ENCODE measurements around the gene DLST. TPM values are rescaled to one million over a fixed set of nuclear protein-coding genes. Genes with fewer than 3 reads are reported as not detected.
A peak's percentile ranks its signal among the peaks of the same experiment; 100 is the strongest.

DLST gene
- total and polyA plus RNA-seq, 11 donors = 75.7 to 251 (median 190) TPM

GRCh38 chr14:74934476-74935359, 53.0 kb downstream of the DLST start:
- intact Hi-C loops (cut with DNase I) = loop anchor here in 1 of 10 donors (2.0 kb wide), 1 partner anchor 20 kb away; no protein-coding TSS in a partner anchor
- Histone ChIP-seq H3K9me3 (no peaks in the 10 kb centered on the region), H3K4me3 (no peak overlapping the region), H3K27ac (peak overlapping the region in 11 of 12 donors; percentile 3 to 63 (median 32)), H3K36me3 (no peaks in the 10 kb centered on the region), H3K4me1 (peaks cover 0 to 54% (median 43%) of the 10 kb centered on the region in 12 donors), H3K27me3 (no peaks in the 10 kb centered on the region)
- TF ChIP-seq POLR2A (IDR thresholded peaks at IDR 0.05) (no peak), CTCF (IDR thresholded peaks at IDR 0.05) (no peak)
- WGBS, 4 donors = 54 to 65% (median 61%) methylated on average over 22 to 26 of the region's 26 CpGs
- ATAC-seq = peak; percentile 11 to 72 (median 66)
- peak; percentile 55 to 82 (median 59) for DNase-seq

- Histone ChIP-seq H3K36me3 (no peaks in the 10 kb centered on the region), H3K4me3 (no peak overlapping the region), H3K27me3 (no peaks in the 10 kb centered on the region), H3K27ac (peak overlapping the region in 10 of 12 donors; percentile 3 to 63 (median 40)), H3K9me3 (no peaks in the 10 kb centered on the region), H3K4me1 (peaks cover 0 to 60% (median 49%) of the 10 kb centered on the region in 12 donors)
- ATAC-seq (peak in 1 of 4 donors; percentile 5), DNase-seq (peak in 1 of 5 donors; percentile 60)
- no peak for TF ChIP-seq POLR2A (IDR thresholded peaks at IDR 0.05)
- TF ChIP-seq CTCF (IDR thresholded peaks at IDR 0.05) = no peak
- intact Hi-C loops (cut with DNase I) = loop anchor here in 1 of 10 donors (2.0 kb wide), 1 partner anchor 21 kb away; no protein-coding TSS in a partner anchor
- WGBS, 4 donors = 43 to 76% (median 55%) methylated on average over 8 to 9 of the region's 9 CpGs
Measured at GRCh38 chr14:74935360-74935680, 53.6 kb downstream of the DLST start.

- Histone ChIP-seq H3K27ac (no peak overlapping the region), H3K27me3 (no peaks in the 10 kb centered on the region), H3K4me3 (no peak overlapping the region), H3K36me3 (no peaks in the 10 kb centered on the region), H3K4me1 (peaks cover 0 to 68% (median 57%) of the 10 kb centered on the region in 12 donors), H3K9me3 (no peaks in the 10 kb centered on the region)
- DNase-seq (no peak), ATAC-seq (no peak)
- 93 to 97% (median 95%) methylated on average over 11 of the region's 11 CpGs for WGBS, 4 donors
- intact Hi-C loops (cut with DNase I) = no loop called here
- TF ChIP-seq POLR2A (IDR thresholded peaks at IDR 0.05) (no peak), CTCF (IDR thresholded peaks at IDR 0.05) (no peak)
Measured at GRCh38 chr14:74936151-74936550, 54.4 kb downstream of the DLST start.

- Histone ChIP-seq H3K27ac (no peak overlapping the region), H3K36me3 (no peaks in the 10 kb centered on the region), H3K4me1 (peaks cover 0 to 73% (median 62%) of the 10 kb centered on the region in 12 donors), H3K9me3 (no peaks in the 10 kb centered on the region), H3K27me3 (no peaks in the 10 kb centered on the region), H3K4me3 (no peak overlapping the region)
- no peak for ATAC-seq
- TF ChIP-seq POLR2A (IDR thresholded peaks at IDR 0.05) = no peak
- no peak for TF ChIP-seq CTCF (IDR thresholded peaks at IDR 0.05)
- no peak for DNase-seq
- 94 to 98% (median 95%) methylated on average over 8 of the region's 8 CpGs for WGBS, 4 donors
- intact Hi-C loops (cut with DNase I) = no loop called here
Measured at GRCh38 chr14:74936731-74937130, 55.0 kb downstream of the DLST start.
